HCT116 (cell line): ENCODE results near the gene PRKCQ. TPM values are rescaled to one million over a fixed set of nuclear protein-coding genes. Genes with fewer than 3 reads are reported as not detected.

Experiments
- ATAC-seq: fragments of 200-7000 bp; cut with Tn5 transposase; 2 replicates; pipeline ENCODE4 v1.9.1; 2020; ENCODE audit warnings: mild to moderate bottlenecking, moderate library complexity
- BruUV-seq: library from RNA; stranded (reverse); fragments of 400-500 nt; replicated peaks from 2 replicates; lab custom pipeline; 2021; lab: Mats Ljungman, UMichigan
- CTCF ChIA-PET: fragments of 300-600 bp; sonication (Branson Sonifier 250); formaldehyde crosslinking; loops from one replicate; lab custom pipeline; 2021; ENCODE audit warnings: antibody characterized with exemption; lab: Charles Lee
- POLR2A ChIA-PET: fragments of 300-600, 350-600 bp; sonication (Branson Sonifier 250); formaldehyde crosslinking; loops from one replicate; lab custom pipeline; 2021; ENCODE audit warnings: antibody characterized with exemption; lab: Charles Lee
- RAD21 ChIA-PET, 2 experiments: fragments of 300-600 bp; sonication (Branson Sonifier 250); formaldehyde crosslinking; loops; one replicate each; lab custom pipeline; 2023; ENCODE audit warnings: low total read pairs in 2 of 2; ENCODE audit not compliant: uncharacterized antibody in 2 of 2, unreplicated experiment in 2 of 2, low non-redundant PET in 1 of 2; lab: Charles Lee
- DNase-seq: peaks from one replicate; pipeline ENCODE4 v3.0.0-alpha.2; 2010; ENCODE audit warnings: low read depth, low spot score
- H2AFZ ChIP-seq: fragments of 200-600 bp; shearing (Covaris generic), sonication (generic); 2 replicates; pipeline ENCODE4 v1.6.1; 2017; ENCODE audit warnings: low read depth, mixed run types, mixed read lengths, antibody characterized with exemption, low read length; ENCODE audit not compliant: poor library complexity, severe bottlenecking
- H3K27ac ChIP-seq: 2 replicates; pipeline ENCODE4 v1.5.1; 2012; ENCODE audit warnings: low read depth, low read length
- H3K27me3 ChIP-seq: fragments of 200-600 bp; sonication (generic); 2 replicates; pipeline ENCODE4 v1.6.1; 2016; ENCODE audit warnings: mixed run types, low read length, mixed read lengths; ENCODE audit not compliant: insufficient read depth
- H3K36me3 ChIP-seq, 2 experiments: fragments of 200-500 bp in 1 of 2; fragments of 200-600 bp in 1 of 2; sonication (Bioruptor generic) in 1 of 2; sonication (generic) in 1 of 2; 2 replicates each; pipeline versions ENCODE4 v1.5.1 to v1.6.1; 2014 to 2016; ENCODE audit warnings: low read length in 2 of 2, inconsistent platforms in 1 of 2, mixed read lengths in 1 of 2, mixed run types in 1 of 2; ENCODE audit not compliant: insufficient read depth in 2 of 2, control insufficient read depth in 1 of 2
- H3K4me1 ChIP-seq, 2 experiments: fragments of 200-600 bp in 1 of 2; sonication (generic) in 1 of 2; 2 replicates each; pipeline versions ENCODE4 v1.5.1 to v1.6.1; 2012 to 2017; ENCODE audit warnings: low read length in 2 of 2, inconsistent platforms in 1 of 2, mild to moderate bottlenecking in 1 of 2, mixed read lengths in 1 of 2, mixed run types in 1 of 2, moderate library complexity in 1 of 2; ENCODE audit not compliant: insufficient read depth in 2 of 2, control insufficient read depth in 1 of 2
- H3K4me2 ChIP-seq: fragments of 200-600 bp; sonication (generic); 2 replicates; pipeline ENCODE4 v1.6.1; 2017; ENCODE audit warnings: mixed run types, low read length, mixed read lengths
- H3K4me3 ChIP-seq, 2 experiments: fragments of 200-600 bp in 1 of 2; sonication (generic) in 1 of 2; replicated peaks in 1 of 2; 2 replicates each; pipeline ENCODE4 v1.5.1; 2011 to 2016; ENCODE audit warnings: low read length in 2 of 2, control low read depth in 1 of 2, low read depth in 1 of 2, mild to moderate bottlenecking in 1 of 2, mixed read lengths in 1 of 2, mixed run types in 1 of 2
- H3K79me2 ChIP-seq: fragments of 200-600 bp; sonication (generic); 2 replicates; pipeline ENCODE4 v1.6.1; 2017; ENCODE audit warnings: mild to moderate bottlenecking, mixed run types, low read length, moderate library complexity, mixed read lengths; ENCODE audit not compliant: insufficient read depth
- H3K9ac ChIP-seq: fragments of 200-600 bp; sonication (generic); 2 replicates; pipeline ENCODE4 v1.6.1; 2016; ENCODE audit warnings: low read length, mixed read lengths
- H3K9me2 ChIP-seq: fragments of 200-600 bp; sonication (generic), shearing (Covaris generic); 2 replicates; pipeline ENCODE4 v1.6.1; 2017; ENCODE audit warnings: mixed run types, mild to moderate bottlenecking, moderate library complexity; ENCODE audit not compliant: insufficient read depth
- H3K9me3 ChIP-seq, 2 experiments: fragments of 200-500 bp in 1 of 2; fragments of 200-600 bp in 1 of 2; sonication (Bioruptor generic) in 1 of 2; sonication (generic) in 1 of 2; 2 replicates each; pipeline ENCODE4 v1.6.1; 2014 to 2017; ENCODE audit warnings: low read length in 2 of 2, mixed read lengths in 2 of 2, inconsistent platforms in 1 of 2, low read depth in 1 of 2, mild to moderate bottlenecking in 1 of 2, mixed run types in 1 of 2, moderate library complexity in 1 of 2; ENCODE audit not compliant: control insufficient read depth in 1 of 2, insufficient read depth in 1 of 2
- H4K20me1 ChIP-seq: fragments of 200-600 bp; sonication (generic), shearing (Covaris generic); 2 replicates; pipeline ENCODE4 v1.6.1; 2017; ENCODE audit warnings: mixed run types, mild to moderate bottlenecking, moderate library complexity; ENCODE audit not compliant: insufficient read depth
- CBX3 ChIP-seq: IDR thresholded peaks from 2 replicates; pipeline ENCODE4 v1.6.1; 2012; ENCODE audit warnings: low read depth
- CEBPB ChIP-seq: IDR thresholded peaks from 2 replicates; pipeline ENCODE4 v1.6.1; 2012; ENCODE audit warnings: low read depth
- CTCF ChIP-seq, 3 experiments: fragments of 200-600 bp in 1 of 3; sonication (generic) in 1 of 3; IDR thresholded peaks in 2 of 3; conservative IDR thresholded peaks in 1 of 3; 2 replicates each; pipeline ENCODE4 v1.5.1; 2012 to 2017; ENCODE audit warnings: low read depth in 2 of 3, low read length in 2 of 3, antibody characterized with exemption in 1 of 3, borderline replicate concordance in 1 of 3, control low read depth in 1 of 3, mild to moderate bottlenecking in 1 of 3, mixed read lengths in 1 of 3, mixed run types in 1 of 3, moderate library complexity in 1 of 3; ENCODE audit not compliant: insufficient read depth in 1 of 3
- EGR1 ChIP-seq: IDR thresholded peaks from 2 replicates; pipeline ENCODE4 v1.6.1; 2012; ENCODE audit warnings: low read depth
- ELF1 ChIP-seq: IDR thresholded peaks from 2 replicates; pipeline ENCODE4 v1.6.1; 2012; ENCODE audit warnings: low read depth, borderline replicate concordance
- EZH2 ChIP-seq: fragments of 200-600 bp; sonication (generic); IDR thresholded peaks from 2 replicates; pipeline ENCODE4 v1.6.1; 2017; ENCODE audit warnings: antibody characterized with exemption, mixed run types
- EZH2phosphoT487 ChIP-seq: fragments of 200-600 bp; IDR thresholded peaks from 2 replicates; pipeline ENCODE4 v1.6.1; 2018; ENCODE audit warnings: antibody characterized with exemption, borderline replicate concordance
- FOSL1 ChIP-seq: IDR thresholded peaks from 2 replicates; pipeline ENCODE4 v1.6.1; 2012; ENCODE audit warnings: low read depth
- JUND ChIP-seq: IDR thresholded peaks from 2 replicates; pipeline ENCODE4 v1.6.1; 2012
- MAX ChIP-seq: IDR thresholded peaks from 2 replicates; pipeline ENCODE4 v1.6.1; 2012
- POLR2AphosphoS5 ChIP-seq: IDR thresholded peaks from 2 replicates; pipeline ENCODE4 v1.6.1; 2011; ENCODE audit warnings: mild to moderate bottlenecking, low read depth, low read length, moderate library complexity
- RAD21 ChIP-seq: IDR thresholded peaks from 2 replicates; pipeline ENCODE4 v1.6.1; 2012; ENCODE audit warnings: low read depth, mild to moderate bottlenecking
- REST ChIP-seq: IDR thresholded peaks from 2 replicates; pipeline ENCODE4 v1.6.1; 2012; ENCODE audit warnings: low read depth
- SRF ChIP-seq: IDR thresholded peaks from 2 replicates; pipeline ENCODE4 v1.6.1; 2012; ENCODE audit warnings: low read depth
- TCF7L2 ChIP-seq: IDR thresholded peaks from 2 replicates; pipeline ENCODE4 v1.7.0; 2011; ENCODE audit warnings: borderline replicate concordance, inconsistent platforms; ENCODE audit not compliant: insufficient read depth, insufficient read length; ENCODE audit errors: extremely low read depth
- YY1 ChIP-seq: IDR thresholded peaks from 2 replicates; pipeline ENCODE4 v1.6.1; 2011; ENCODE audit warnings: low read length, low read depth, moderate library complexity, mild to moderate bottlenecking; ENCODE audit not compliant: insufficient replicate concordance; ENCODE audit errors: extremely low read depth
- ZBTB33 ChIP-seq: IDR thresholded peaks from 2 replicates; pipeline ENCODE4 v1.6.1; 2011; ENCODE audit warnings: mild to moderate bottlenecking, low read length, moderate library complexity; ENCODE audit not compliant: insufficient replicate concordance; ENCODE audit errors: extremely low read depth
- ZFX ChIP-seq: fragments of 450-650 bp; IDR thresholded peaks from 2 replicates; pipeline ENCODE4 v1.6.1; 2017
- ZNF274 ChIP-seq: fragments of 200-500 bp; sonication (Bioruptor generic); IDR thresholded peaks from 2 replicates; pipeline ENCODE4 v1.6.1; 2014; ENCODE audit warnings: mild to moderate bottlenecking, low read depth, low read length, inconsistent platforms
- intact Hi-C: fragments of 100-400 bp; cut with micrococcal nuclease; formaldehyde crosslinking; loops from 2 replicates; pipeline ENCODE4 v1.10.0; 2022
- total RNA-seq: library from RNA; stranded (reverse); gene quantifications from one replicate; pipeline ENCODE4 v1.2.1, GENCODE V29; 2021; ENCODE audit not compliant: unreplicated experiment

Gene PRKCQ
- total RNA-seq, 1 experiment from 2014 or later = 0.54 TPM

- Histone ChIP-seq H3K9me3 (no peaks in the 10 kb centered on the region), H3K4me2 (no peak overlapping the region), H3K27me3 (peaks cover 39% of the 10 kb centered on the region), H3K27ac (no peak overlapping the region), H3K4me1 (no peaks in the 10 kb centered on the region), H4K20me1 (no peaks in the 10 kb centered on the region), H3K79me2 (no peaks in the 10 kb centered on the region), H3K9me2 (no peaks in the 10 kb centered on the region), H3K4me3 (no peak overlapping the region), H3K36me3 (no peaks in the 10 kb centered on the region), H2AFZ (no peak overlapping the region), H3K9ac (no peak overlapping the region)
- ATAC-seq (no peak), DNase-seq (no peak)
- POLR2A ChIA-PET = no interaction called here
- intact Hi-C loops = no loop called here
- RAD21 ChIA-PET = no interaction called here
- no peak for TF ChIP-seq EGR1
- TF ChIP-seq REST = no peak
- TF ChIP-seq CBX3 = no peak
- TF ChIP-seq ZBTB33 = no peak
- no peak for TF ChIP-seq FOSL1
- TF ChIP-seq TCF7L2 = no peak
- TF ChIP-seq YY1 = no peak
- no peak for TF ChIP-seq ZFX
- no peak for TF ChIP-seq CTCF (IDR thresholded peaks at IDR 0.05 in 2 of 3, conservative IDR thresholded peaks at IDR 0.05 in 1 of 3; ENCODE audit: borderline replicate concordance in 1 of 3, insufficient read depth in 1 of 3, low read depth in 2 of 3, low read length in 2 of 3)
- TF ChIP-seq ELF1 = no peak
- TF ChIP-seq EZH2phosphoT487 = no peak
- TF ChIP-seq ZNF274 = no peak
- no peak for TF ChIP-seq EZH2
- TF ChIP-seq CEBPB = no peak
- TF ChIP-seq MAX = no peak
- TF ChIP-seq RAD21 = no peak
- no peak for TF ChIP-seq POLR2AphosphoS5
- no peak for TF ChIP-seq SRF
- no peak for TF ChIP-seq JUND
- BruUV-seq = no TSS peak
- CTCF ChIA-PET = no interaction called here
These were observed 110.4 kb downstream of the PRKCQ start for GRCh38 chr10:6469661-6470060.
